Measurements from ENCODE around the gene TSPAN7. TPM values are rescaled to one million over a fixed set of nuclear protein-coding genes. Genes with fewer than 3 reads are reported as not detected.

Gene TSPAN7
- total and polyA plus RNA-seq, 9 of the 15 experiments (the other 6 are each of a cell fraction or from before 2014, with no cell fraction given) = 0.07 to 0.29 (median 0.12) TPM; not detected in 1

- TF ChIP-seq CLOCK (CRISPR knock-in tag; IDR thresholded peaks at IDR 0.05; ENCODE audit: borderline replicate concordance) (no peak), EHMT2 (IDR thresholded peaks at IDR 0.05) (no peak), TEAD1 (CRISPR knock-in tag; IDR thresholded peaks at IDR 0.05) (0 out of 4 replicates have a peak, but pooled peaks of 1 of the 2 experiments have one; percentile 34), MAZ (CRISPR knock-in tag; conservative IDR thresholded peaks at IDR 0.05 in 1 of 2, IDR thresholded peaks at IDR 0.05 in 1 of 2) (peak in 1 of 2 experiments; percentile 43; a peak in 1 of 4 replicates), FOXA3 (CRISPR knock-in tag; conservative IDR thresholded peaks at IDR 0.05 in 1 of 2, IDR thresholded peaks at IDR 0.05 in 1 of 2) (no peak), TCF7 (IDR thresholded peaks at IDR 0.05; ENCODE audit: borderline replicate concordance) (no peak), CREM (IDR thresholded peaks at IDR 0.05; ENCODE audit: low read depth) (no peak), FIP1L1 (IDR thresholded peaks at IDR 0.05; ENCODE audit: low read depth, low read length, poor library complexity, severe bottlenecking) (no peak), MYC (IDR thresholded peaks at IDR 0.05; ENCODE audit: low read depth, low read length) (no peak), MYC (CRISPR knock-in tag; IDR thresholded peaks at IDR 0.05; ENCODE audit: borderline replicate concordance, low read depth) (no peak), FOXP4 (CRISPR knock-in tag; IDR thresholded peaks at IDR 0.05; ENCODE audit: borderline replicate concordance) (no peak), ZNF764 (CRISPR knock-in tag; IDR thresholded peaks at IDR 0.05; ENCODE audit: low read depth) (no peak), ZBTB49 (CRISPR knock-in tag; IDR thresholded peaks at IDR 0.05; ENCODE audit: borderline replicate concordance) (no peak), THAP7 (CRISPR knock-in tag; IDR thresholded peaks at IDR 0.05) (no peak)
These were observed at the start of gene TSPAN7 (continued) for GRCh38 chrX:38561126-38561868.
